OCI-LY1 (cell line): Measurements from ENCODE around the gene KCNMA1.

Experiments used
- EZH2 ChIP-seq: fragments of 200-600 bp; sonication (generic), shearing (Covaris generic); IDR thresholded peaks from 2 replicates; pipeline ENCODE4 v1.8.0; 2017; ENCODE audit warnings: borderline replicate concordance, mixed run types, mild to moderate bottlenecking, antibody characterized with exemption, low read length, moderate library complexity, mixed read lengths
- TF ChIP-seq, protein P1 (sequence below): fragments of 200-600 bp; sonication (generic), shearing (Covaris generic); IDR thresholded peaks from 2 replicates; pipeline ENCODE4 v1.5.1; 2017; ENCODE audit warnings: mild to moderate bottlenecking, antibody characterized with exemption, low read length, moderate library complexity, mixed read lengths

DNA sequence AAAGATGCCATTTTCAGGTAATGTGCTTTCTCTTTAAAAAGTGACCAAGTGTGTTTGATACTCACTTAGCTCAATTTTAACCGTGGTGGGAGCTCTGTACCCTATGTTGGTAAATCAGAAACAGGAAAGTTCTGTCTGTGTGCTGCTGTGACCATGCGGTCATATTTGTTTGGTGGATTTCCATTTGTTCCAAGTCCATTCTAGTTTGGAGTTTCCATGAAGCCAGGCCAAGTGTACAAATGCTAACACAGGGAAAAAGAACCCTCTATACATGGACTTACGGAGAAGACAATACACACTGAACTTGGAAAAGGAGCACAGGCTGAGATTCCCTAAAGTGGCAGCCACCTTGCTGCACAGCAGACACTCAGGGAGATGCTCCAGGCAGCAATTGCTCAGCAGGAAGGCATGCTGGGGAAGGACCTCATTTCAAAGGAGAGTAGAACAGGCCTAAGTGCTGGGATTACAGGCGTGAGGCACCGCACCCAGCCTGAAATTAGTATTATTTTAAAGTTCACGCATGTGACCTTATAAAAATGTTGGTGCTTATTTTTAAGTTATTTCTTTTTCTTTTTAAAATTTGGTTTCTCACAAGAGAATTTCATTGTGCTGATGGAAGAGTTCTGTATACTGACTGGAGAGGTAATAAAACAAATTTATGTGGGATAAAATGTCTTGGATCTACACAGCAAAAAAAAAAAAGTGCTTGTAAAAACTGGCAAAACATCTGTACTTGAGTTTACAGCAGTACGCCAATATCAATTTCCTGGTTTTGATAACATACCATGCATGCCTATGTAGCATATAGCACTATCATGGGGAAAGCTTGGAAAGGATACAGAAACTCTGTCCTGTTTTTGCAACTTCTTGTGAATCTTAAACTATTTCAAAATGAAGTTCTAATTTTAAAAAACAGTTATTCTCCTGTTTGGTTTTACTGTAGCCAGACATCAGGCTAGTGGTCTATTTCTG, 436.2 kb downstream of the KCNMA1 start:
- TF ChIP-seq, protein P1, sequence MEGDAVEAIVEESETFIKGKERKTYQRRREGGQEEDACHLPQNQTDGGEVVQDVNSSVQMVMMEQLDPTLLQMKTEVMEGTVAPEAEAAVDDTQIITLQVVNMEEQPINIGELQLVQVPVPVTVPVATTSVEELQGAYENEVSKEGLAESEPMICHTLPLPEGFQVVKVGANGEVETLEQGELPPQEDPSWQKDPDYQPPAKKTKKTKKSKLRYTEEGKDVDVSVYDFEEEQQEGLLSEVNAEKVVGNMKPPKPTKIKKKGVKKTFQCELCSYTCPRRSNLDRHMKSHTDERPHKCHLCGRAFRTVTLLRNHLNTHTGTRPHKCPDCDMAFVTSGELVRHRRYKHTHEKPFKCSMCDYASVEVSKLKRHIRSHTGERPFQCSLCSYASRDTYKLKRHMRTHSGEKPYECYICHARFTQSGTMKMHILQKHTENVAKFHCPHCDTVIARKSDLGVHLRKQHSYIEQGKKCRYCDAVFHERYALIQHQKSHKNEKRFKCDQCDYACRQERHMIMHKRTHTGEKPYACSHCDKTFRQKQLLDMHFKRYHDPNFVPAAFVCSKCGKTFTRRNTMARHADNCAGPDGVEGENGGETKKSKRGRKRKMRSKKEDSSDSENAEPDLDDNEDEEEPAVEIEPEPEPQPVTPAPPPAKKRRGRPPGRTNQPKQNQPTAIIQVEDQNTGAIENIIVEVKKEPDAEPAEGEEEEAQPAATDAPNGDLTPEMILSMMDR, result no peak
- no peak for TF ChIP-seq EZH2
